HepG2 (cell line): ENCODE results near the gene REP15. TPM values are rescaled to one million over a fixed set of nuclear protein-coding genes. Genes with fewer than 3 reads are reported as not detected.

Experiments
- BCLAF1 ChIP-seq: fragments of 450-650 bp; IDR thresholded peaks from 2 replicates; pipeline ENCODE4 v1.6.1; 2017; ENCODE audit warnings: mild to moderate bottlenecking
- E2F2 ChIP-seq: sonication (generic); formaldehyde crosslinking; IDR thresholded peaks from 2 replicates; pipeline ENCODE4 v1.4.0; 2020; ENCODE audit warnings: missing genetic modification reagents, borderline replicate concordance
- FOXC1 ChIP-seq: sonication (generic); formaldehyde crosslinking; IDR thresholded peaks from 2 replicates; pipeline ENCODE4 v1.8.0; 2022; ENCODE audit warnings: mild to moderate bottlenecking, missing genetic modification reagents, borderline replicate concordance
- GATAD2A ChIP-seq: IDR thresholded peaks from 2 replicates; pipeline ENCODE4 v1.6.1; 2016
- IKZF4 ChIP-seq: sonication (generic); formaldehyde crosslinking; IDR thresholded peaks from 2 replicates; pipeline ENCODE4 v1.5.1; 2020; ENCODE audit warnings: borderline replicate concordance, mild to moderate bottlenecking, low read depth, missing genetic modification reagents; ENCODE audit errors: not compliant biosample characterization
- KDM1A ChIP-seq: IDR thresholded peaks from 2 replicates; pipeline ENCODE4 v1.6.1; 2016; ENCODE audit warnings: missing compliant biosample characterization
- RAD51 ChIP-seq: fragments of 450-650 bp; IDR thresholded peaks from 2 replicates; pipeline ENCODE4 v1.6.1; 2016; ENCODE audit warnings: borderline replicate concordance
- REPIN1 ChIP-seq: sonication (generic); formaldehyde crosslinking; IDR thresholded peaks from 2 replicates; pipeline ENCODE4 v1.8.0; 2022; ENCODE audit warnings: missing genetic modification reagents, low read depth, mild to moderate bottlenecking, borderline replicate concordance
- RXRB ChIP-seq: IDR thresholded peaks from 2 replicates; pipeline ENCODE4 v1.6.1; 2016; ENCODE audit warnings: borderline replicate concordance, missing genetic modification reagents, missing compliant biosample characterization
- SAP130 ChIP-seq: IDR thresholded peaks from 2 replicates; pipeline ENCODE4 v1.6.1; 2016; ENCODE audit warnings: low read depth
- SOX13 ChIP-seq, 3 experiments: fragments of 450-650 bp in 1 of 3; sonication (generic) in 1 of 3; formaldehyde crosslinking in 1 of 3; IDR thresholded peaks in 2 of 3; conservative IDR thresholded peaks in 1 of 3; 2 replicates each; pipeline versions ENCODE4 v1.5.0 to v1.6.1; 2016 to 2020; ENCODE audit warnings: antibody characterized with exemption in 1 of 3, mild to moderate bottlenecking in 1 of 3, missing compliant biosample characterization in 1 of 3, missing genetic modification reagents in 1 of 3, moderate library complexity in 1 of 3
- ZBTB21 ChIP-seq: sonication (generic); formaldehyde crosslinking; IDR thresholded peaks from 2 replicates; pipeline ENCODE4 v1.4.0; 2020; ENCODE audit warnings: missing genetic modification reagents
- ZBTB44 ChIP-seq: sonication (generic); formaldehyde crosslinking; IDR thresholded peaks from 2 replicates; pipeline ENCODE4 v1.4.0; 2020; ENCODE audit warnings: missing genetic modification reagents
- ZNF280B ChIP-seq: sonication (generic); formaldehyde crosslinking; IDR thresholded peaks from 2 replicates; pipeline ENCODE4 v1.5.0; 2020; ENCODE audit warnings: missing genetic modification reagents, mild to moderate bottlenecking, borderline replicate concordance
- ZNF343 ChIP-seq: sonication (generic); formaldehyde crosslinking; IDR thresholded peaks from 2 replicates; pipeline ENCODE4 v1.4.0; 2020; ENCODE audit warnings: mild to moderate bottlenecking, missing genetic modification reagents
- ZNF687 ChIP-seq: sonication (generic); formaldehyde crosslinking; IDR thresholded peaks from 2 replicates; pipeline ENCODE4 v1.5.1; 2020; ENCODE audit warnings: mild to moderate bottlenecking, missing genetic modification reagents, moderate library complexity
- ZNF891 ChIP-seq: sonication (generic); formaldehyde crosslinking; IDR thresholded peaks from 2 replicates; pipeline ENCODE4 v1.5.0; 2020; ENCODE audit warnings: mild to moderate bottlenecking, missing genetic modification reagents
- polyA plus RNA-seq, 8 experiments: library from polyadenylated mRNA; depleted of rRNA in 3 of 8; stranded (reverse) in 7 of 8; unstranded in 1 of 8; fragments of >200 nt; fragmentation: Illumina TruSeq in 4 of 8; extraction: Trizol in 4 of 8; gene quantifications; 2 replicates each; pipeline versions ENCODE4 v1.2.1 to v1.2.3, GENCODE V29; 2011 to 2016; ENCODE audit warnings: low read depth in 4 of 8, missing spikeins in 1 of 8, mixed read lengths in 1 of 8; ENCODE audit not compliant: insufficient read depth in 1 of 8
- total RNA-seq, 5 experiments: library from RNA; depleted of rRNA; stranded (reverse); fragments of >200 nt; fragmentation: Illumina TruSeq; extraction: Trizol; gene quantifications; 2 replicates each; pipeline ENCODE4 v1.2.3, GENCODE V29; 2016; ENCODE audit warnings: low read depth in 1 of 5

The REP15 gene
- total and polyA plus RNA-seq, 2 of the 13 experiments (the other 11 are each of a cell fraction or from before 2014, with no cell fraction given) = 0.12 to 0.64 TPM

GRCh38 chr12:27705263-27705662 lies 9.0 kb downstream of the REP15 start (continued):
- TF ChIP-seq ZNF687 (CRISPR knock-in tag) = peak; percentile 79
- TF ChIP-seq E2F2 (CRISPR knock-in tag) = no peak
- peak; percentile 24; the same call in 1 of the 2 replicates for TF ChIP-seq RXRB
- no peak for TF ChIP-seq SOX13 (IDR thresholded peaks at IDR 0.05)
- 0 out of 4 replicates have a peak, but pooled peaks of 1 of the 2 experiments have one; percentile 11 for TF ChIP-seq SOX13 (CRISPR knock-in tag; conservative IDR thresholded peaks at IDR 0.05 in 1 of 2, IDR thresholded peaks at IDR 0.05 in 1 of 2)
- no peak for TF ChIP-seq RAD51
- TF ChIP-seq FOXC1 = 0 out of 2 replicates have a peak, but pooled peaks have one; percentile 37
- TF ChIP-seq IKZF4 (CRISPR knock-in tag) = peak; percentile 70
- TF ChIP-seq ZNF280B (CRISPR knock-in tag) = peak; percentile 64; the same call in 1 of the 2 replicates
- peak; percentile 59; the same call in 1 of the 2 replicates for TF ChIP-seq SAP130
- TF ChIP-seq REPIN1 (CRISPR knock-in tag) = 0 out of 2 replicates have a peak, but pooled peaks have one; percentile 17
- TF ChIP-seq ZBTB21 (CRISPR knock-in tag) = no peak
- peak; percentile 97 for TF ChIP-seq ZNF343 (CRISPR knock-in tag)
- peak; percentile 42; the same call in 1 of the 2 replicates for TF ChIP-seq ZNF891
- no peak for TF ChIP-seq KDM1A (CRISPR knock-in tag)
- TF ChIP-seq BCLAF1 = no peak
- TF ChIP-seq GATAD2A (CRISPR knock-in tag) = peak; percentile 78
- TF ChIP-seq ZBTB44 (CRISPR knock-in tag) = no peak
- TF ChIP-seq, all 625 proteins: peak for 118
